GM10847 (cell line): ENCODE results near the gene PCDHGA6.
"Not testable (repeated sequence)": the region's sequence is repeated elsewhere in the genome, so short reads cannot be mapped to it uniquely, and the experiment has no call there.

ENCODE experiments used
- POLR2A ChIP-seq: IDR thresholded peaks from 2 replicates; pipeline ENCODE4 v1.6.1; 2011; ENCODE audit not compliant: insufficient read length; ENCODE audit errors: extremely low read depth

The PCDHGA6 gene

GRCh38 chr5:141384471-141385267, 11.0 kb downstream of the PCDHGA6 start:
- no peak for TF ChIP-seq POLR2A

- TF ChIP-seq POLR2A, result not testable (repeated sequence)
These were observed 14.0 kb downstream of the PCDHGA6 start, which contains the start of gene PCDHGB4 for GRCh38 chr5:141387557-141388311. TSS of gene PCDHGB4 (plus strand) at chr5:141387698. CDS start at chr5:141387885, 187 bp downstream.

DNA sequence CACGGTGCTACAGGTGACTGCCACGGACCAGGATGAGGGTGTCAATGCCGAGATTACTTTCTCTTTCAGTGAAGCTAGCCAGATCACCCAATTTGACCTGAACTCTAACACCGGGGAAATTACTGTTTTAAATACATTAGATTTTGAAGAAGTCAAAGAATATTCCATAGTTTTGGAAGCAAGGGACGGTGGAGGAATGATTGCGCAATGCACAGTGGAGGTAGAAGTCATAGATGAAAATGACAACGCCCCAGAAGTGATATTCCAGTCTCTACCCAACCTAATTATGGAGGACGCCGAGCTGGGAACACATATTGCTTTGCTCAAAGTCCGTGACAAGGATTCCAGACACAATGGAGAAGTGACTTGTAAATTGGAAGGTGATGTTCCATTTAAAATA, 15.0 kb downstream of the PCDHGA6 start:
- TF ChIP-seq POLR2A, result no peak

- no peak for TF ChIP-seq POLR2A
These were observed 15.7 kb downstream of the PCDHGA6 start for GRCh38 chr5:141389153-141390042.

DNA sequence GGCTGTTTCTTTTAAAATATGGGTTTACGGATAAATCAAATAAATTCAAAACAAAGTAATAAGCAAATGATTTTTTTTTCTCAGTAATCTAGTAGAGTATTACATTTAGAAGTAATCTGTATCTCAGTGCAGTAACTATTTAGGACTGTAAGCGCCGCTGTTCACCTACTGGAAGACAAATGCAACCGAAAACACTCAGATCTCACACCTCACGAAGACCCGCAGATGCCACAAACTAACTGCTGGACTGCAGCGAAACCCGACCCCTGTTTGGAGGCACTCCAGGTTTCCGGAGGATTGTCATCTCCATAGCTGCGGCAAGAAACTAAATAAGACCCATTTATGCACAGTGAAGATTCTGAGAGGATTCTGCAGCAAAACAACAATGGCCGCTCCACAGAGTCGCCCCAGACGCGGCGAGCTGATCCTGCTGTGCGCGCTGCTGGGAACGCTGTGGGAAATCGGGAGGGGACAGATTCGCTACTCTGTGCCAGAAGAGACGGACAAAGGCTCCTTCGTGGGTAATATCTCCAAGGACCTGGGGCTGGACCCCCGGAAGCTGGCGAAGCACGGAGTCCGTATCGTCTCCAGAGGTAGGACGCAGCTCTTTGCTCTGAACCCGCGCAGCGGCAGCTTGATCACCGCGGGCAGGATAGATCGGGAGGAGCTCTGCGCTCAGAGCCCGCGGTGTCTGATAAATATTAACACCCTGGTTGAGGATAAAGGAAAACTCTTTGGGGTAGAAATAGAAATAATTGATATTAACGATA, 18.9 kb downstream of the PCDHGA6 start, which contains the start of gene PCDHGA8:
Gene PCDHGA8 (plus strand): TSS at position 205 of the 770 bp plus-strand sequence. CDS start 181 bp downstream, at position 386.
- TF ChIP-seq POLR2A, result no peak

GRCh38 chr5:141393267-141393666, 19.6 kb downstream of the PCDHGA6 start:
- TF ChIP-seq POLR2A, result no peak

DNA sequence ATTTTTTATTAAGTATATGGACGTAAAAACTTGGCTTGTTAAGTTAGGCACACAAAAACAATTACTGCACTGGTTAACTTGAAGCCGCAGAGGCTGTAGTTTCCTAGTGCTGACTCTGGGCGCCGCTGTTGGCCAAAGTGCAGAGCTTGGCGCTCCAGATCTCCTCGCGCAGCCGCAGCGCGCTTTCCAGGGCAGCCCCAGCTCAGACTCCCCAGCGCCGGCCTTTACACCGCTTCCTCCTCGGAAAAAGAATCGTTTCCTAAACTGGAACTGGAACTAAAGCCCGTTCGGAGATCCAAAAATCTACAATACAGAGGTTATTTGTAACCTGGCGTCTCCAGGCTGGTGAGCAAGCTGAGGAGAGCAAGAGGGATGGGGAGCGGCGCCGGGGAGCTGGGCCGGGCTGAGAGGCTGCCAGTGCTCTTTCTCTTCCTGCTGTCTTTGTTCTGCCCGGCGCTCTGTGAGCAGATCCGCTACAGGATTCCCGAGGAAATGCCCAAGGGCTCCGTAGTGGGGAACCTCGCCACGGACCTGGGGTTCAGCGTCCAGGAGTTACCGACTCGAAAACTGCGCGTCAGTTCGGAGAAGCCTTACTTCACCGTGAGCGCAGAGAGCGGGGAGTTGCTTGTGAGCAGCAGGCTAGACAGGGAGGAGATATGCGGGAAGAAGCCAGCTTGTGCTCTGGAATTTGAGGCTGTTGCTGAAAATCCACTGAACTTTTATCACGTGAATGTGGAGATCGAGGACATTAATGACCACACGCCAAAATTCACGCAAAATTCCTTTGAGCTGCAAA, 24.3 kb downstream of the PCDHGA6 start, which contains the start of gene PCDHGB5:
Gene PCDHGB5 (plus strand): TSS at position 192 of the 796 bp plus-strand sequence. CDS start 181 bp downstream, at position 373.
- not testable (repeated sequence) for TF ChIP-seq POLR2A

DNA sequence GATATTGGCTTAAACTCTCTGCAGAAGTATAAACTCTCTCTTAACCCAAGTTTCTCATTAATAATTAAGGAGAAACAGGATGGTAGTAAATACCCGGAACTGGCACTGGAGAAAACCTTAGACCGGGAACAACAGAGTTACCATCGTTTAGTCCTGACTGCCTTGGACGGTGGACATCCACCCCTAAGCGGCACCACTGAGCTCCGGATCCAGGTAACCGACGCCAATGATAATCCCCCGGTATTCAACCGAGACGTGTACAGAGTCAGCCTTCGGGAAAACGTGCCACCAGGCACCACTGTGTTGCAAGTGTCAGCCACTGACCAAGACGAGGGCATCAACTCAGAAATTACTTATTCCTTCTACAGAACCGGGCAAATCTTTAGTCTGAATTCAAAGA, 24.9 kb downstream of the PCDHGA6 start:
- TF ChIP-seq POLR2A, result no peak

- no peak for TF ChIP-seq POLR2A
These were observed 26.0 kb downstream of the PCDHGA6 start for GRCh38 chr5:141399555-141400258.

GRCh38 chr5:141402553-141403243, 29.0 kb downstream of the PCDHGA6 start, which contains the start of gene PCDHGA9:
TSS of gene PCDHGA9 (plus strand) at chr5:141402778. CDS start at chr5:141402953, 175 bp downstream.
- TF ChIP-seq POLR2A, result no peak

- no peak for TF ChIP-seq POLR2A
These were observed 29.7 kb downstream of the PCDHGA6 start for GRCh38 chr5:141403387-141403786.

- TF ChIP-seq POLR2A, result not testable (repeated sequence)
These were observed 34.3 kb downstream of the PCDHGA6 start, which contains the start of gene PCDHGB6 for GRCh38 chr5:141407790-141408505. TSS of gene PCDHGB6 (plus strand) at chr5:141408021. CDS start at chr5:141408203, 182 bp downstream.
